Measurements from ENCODE around the gene RSBN1L. TPM values are rescaled to one million over a fixed set of nuclear protein-coding genes. Genes with fewer than 3 reads are reported as not detected.

The RSBN1L gene
- polyA plus RNA-seq, 3 donors: 1.3 to 10.0 (median 2.2) TPM

DNA sequence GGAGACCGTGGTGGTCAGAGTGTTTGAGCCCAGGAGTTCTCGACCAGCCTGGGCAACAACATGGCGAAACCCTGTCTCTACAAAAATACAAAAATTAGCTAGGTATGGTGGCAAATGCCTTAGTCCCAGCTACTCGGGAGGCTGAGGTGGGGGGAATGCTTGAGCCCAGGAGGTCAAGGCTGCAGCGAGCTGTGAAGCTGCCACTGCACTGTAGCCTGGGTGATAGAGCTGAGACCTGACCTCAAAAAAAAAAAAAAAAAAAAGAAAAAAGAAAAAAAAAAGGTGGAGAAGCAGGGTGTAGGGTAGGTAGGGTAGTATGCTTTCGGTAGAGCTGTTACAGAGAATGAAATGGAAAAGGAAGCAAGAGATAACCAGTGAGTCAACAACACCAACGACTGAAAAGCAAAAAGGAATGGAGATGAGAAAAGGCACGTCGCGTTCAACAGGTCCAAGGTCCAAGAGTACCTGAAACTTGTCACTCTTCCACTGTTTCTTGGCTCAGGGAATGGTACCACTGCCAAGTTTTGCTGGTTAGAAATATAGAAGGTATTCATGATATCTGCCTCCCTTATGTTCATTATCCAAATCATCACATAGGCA lies 4.3 kb upstream of the RSBN1L start:
- intact Hi-C loops (cut with micrococcal nuclease): no loop called here

GRCh38 chr7:77693830-77694583 lies 2.3 kb upstream of the RSBN1L start:
- DNase-seq: no peak
- intact Hi-C loops (cut with micrococcal nuclease): no loop called here
- H3K36me3 Mint-ChIP-seq: peaks cover 14 to 17% of the 10 kb centered on the region in 2 donors
- H3K27me3 Mint-ChIP-seq (ENCODE audit: low read depth in 3 of 3): no peaks in the 10 kb centered on the region
- H3K9ac ChIP-seq (ENCODE audit: insufficient read depth, low read length, poor library complexity, severe bottlenecking): no peak overlapping the region
- peaks cover 28% of the 10 kb centered on the region for H3K4me1 Mint-ChIP-seq
- no peaks in the 10 kb centered on the region for H3K27me3 ChIP-seq (ENCODE audit: control insufficient read depth in 2 of 2, insufficient read depth in 2 of 2, low read length in 2 of 2)
- no peak overlapping the region for H3K4me3 ChIP-seq (replicated peaks in 1 of 3; ENCODE audit: low read depth in 2 of 3, low read length in 3 of 3)
- WGBS (ENCODE audit: insufficient coverage): no CpG with 5 or more reads among the region's 14 CpGs
- H3K27ac ChIP-seq (ENCODE audit: low read depth in 1 of 2, low read length in 2 of 2): no peak overlapping the region
- H4K20me1 ChIP-seq (ENCODE audit: insufficient read depth, low read length): peaks cover 16% of the 10 kb centered on the region
- no peak overlapping the region for H3K4me2 ChIP-seq (replicated peaks; ENCODE audit: extremely low read depth, low read length, poor library complexity, severe bottlenecking)
- no peak overlapping the region for H3K4me3 Mint-ChIP-seq
- TF ChIP-seq, protein P1, sequence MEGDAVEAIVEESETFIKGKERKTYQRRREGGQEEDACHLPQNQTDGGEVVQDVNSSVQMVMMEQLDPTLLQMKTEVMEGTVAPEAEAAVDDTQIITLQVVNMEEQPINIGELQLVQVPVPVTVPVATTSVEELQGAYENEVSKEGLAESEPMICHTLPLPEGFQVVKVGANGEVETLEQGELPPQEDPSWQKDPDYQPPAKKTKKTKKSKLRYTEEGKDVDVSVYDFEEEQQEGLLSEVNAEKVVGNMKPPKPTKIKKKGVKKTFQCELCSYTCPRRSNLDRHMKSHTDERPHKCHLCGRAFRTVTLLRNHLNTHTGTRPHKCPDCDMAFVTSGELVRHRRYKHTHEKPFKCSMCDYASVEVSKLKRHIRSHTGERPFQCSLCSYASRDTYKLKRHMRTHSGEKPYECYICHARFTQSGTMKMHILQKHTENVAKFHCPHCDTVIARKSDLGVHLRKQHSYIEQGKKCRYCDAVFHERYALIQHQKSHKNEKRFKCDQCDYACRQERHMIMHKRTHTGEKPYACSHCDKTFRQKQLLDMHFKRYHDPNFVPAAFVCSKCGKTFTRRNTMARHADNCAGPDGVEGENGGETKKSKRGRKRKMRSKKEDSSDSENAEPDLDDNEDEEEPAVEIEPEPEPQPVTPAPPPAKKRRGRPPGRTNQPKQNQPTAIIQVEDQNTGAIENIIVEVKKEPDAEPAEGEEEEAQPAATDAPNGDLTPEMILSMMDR (IDR thresholded peaks at IDR 0.05): no peak
- H3K9me3 Mint-ChIP-seq: no peaks in the 10 kb centered on the region
- no peak overlapping the region for H3K27ac Mint-ChIP-seq
- no peaks in the 10 kb centered on the region for H3K9me3 ChIP-seq (replicated peaks in 1 of 2; ENCODE audit: control insufficient read depth in 1 of 2, insufficient read depth in 1 of 2, low read length in 2 of 2)
- H3K4me1 ChIP-seq (ENCODE audit: control insufficient read depth in 1 of 2, insufficient read depth in 2 of 2, low read length in 2 of 2): peaks cover 12 to 18% of the 10 kb centered on the region in 2 donors
- H3K79me2 ChIP-seq (ENCODE audit: insufficient read depth, low read length): peaks cover 70% of the 10 kb centered on the region
- no peak overlapping the region for H2AFZ ChIP-seq (ENCODE audit: insufficient read depth, low read depth, low read length, poor library complexity, severe bottlenecking)
- no peaks in the 10 kb centered on the region for H3K36me3 ChIP-seq (replicated peaks in 1 of 2; ENCODE audit: control insufficient read depth in 1 of 2, insufficient read depth in 2 of 2, low read length in 2 of 2)

More for the DNA sequence above, 4.3 kb upstream of the RSBN1L start:
- peaks cover 14 to 19% of the 10 kb centered on the region in 2 donors for H3K36me3 Mint-ChIP-seq
- no peaks in the 10 kb centered on the region for H3K9me3 Mint-ChIP-seq
- Histone ChIP-seq H3K27me3 (ENCODE audit: control insufficient read depth in 2 of 2, insufficient read depth in 2 of 2, low read length in 2 of 2) (no peaks in the 10 kb centered on the region), H3K4me3 (replicated peaks in 1 of 3; ENCODE audit: low read depth in 2 of 3, low read length in 3 of 3) (no peak overlapping the region), H3K36me3 (replicated peaks in 1 of 2; ENCODE audit: control insufficient read depth in 1 of 2, insufficient read depth in 2 of 2, low read length in 2 of 2) (no peaks in the 10 kb centered on the region), H3K9ac (ENCODE audit: insufficient read depth, low read length, poor library complexity, severe bottlenecking) (no peak overlapping the region), H3K79me2 (ENCODE audit: insufficient read depth, low read length) (peaks cover 50% of the 10 kb centered on the region), H4K20me1 (ENCODE audit: insufficient read depth, low read length) (no peaks in the 10 kb centered on the region), H2AFZ (ENCODE audit: insufficient read depth, low read depth, low read length, poor library complexity, severe bottlenecking) (no peak overlapping the region), H3K27ac (ENCODE audit: low read depth in 1 of 2, low read length in 2 of 2) (no peak overlapping the region), H3K4me2 (replicated peaks; ENCODE audit: extremely low read depth, low read length, poor library complexity, severe bottlenecking) (no peak overlapping the region), H3K9me3 (replicated peaks in 1 of 2; ENCODE audit: control insufficient read depth in 1 of 2, insufficient read depth in 1 of 2, low read length in 2 of 2) (no peaks in the 10 kb centered on the region), H3K4me1 (ENCODE audit: control insufficient read depth in 1 of 2, insufficient read depth in 2 of 2, low read length in 2 of 2) (peaks cover 3 to 5% of the 10 kb centered on the region in 2 donors)
- H3K27ac Mint-ChIP-seq: peak overlapping the region in 1 of 7 donors; percentile 33
- 100% methylated on average over 3 of the region's 10 CpGs for WGBS (ENCODE audit: insufficient coverage)
- no peaks in the 10 kb centered on the region for H3K27me3 Mint-ChIP-seq (ENCODE audit: low read depth in 3 of 3)
- H3K4me1 Mint-ChIP-seq: peaks cover 23% of the 10 kb centered on the region
- TF ChIP-seq, protein P1 (IDR thresholded peaks at IDR 0.05): no peak
- DNase-seq: no peak
- no peak overlapping the region for H3K4me3 Mint-ChIP-seq

Measured in CD14-positive monocyte (primary cell).